SK-N-MC (cell line): Measurements from ENCODE around the gene ADAMTS3.

Experiments
- DNase-seq: peaks from one replicate; pipeline ENCODE4 v3.0.0-alpha.2; 2011; ENCODE audit warnings: low read depth, low spot score
- H3K27ac ChIP-seq: fragments of 200-600 bp; sonication (generic); 2 replicates; pipeline ENCODE4 v1.5.1; 2016; ENCODE audit warnings: mixed run types
- H3K36me3 ChIP-seq: fragments of 200-600 bp; sonication (generic); 2 replicates; pipeline ENCODE4 v1.6.1; 2017; ENCODE audit warnings: antibody characterized with exemption, low read length, mixed read lengths; ENCODE audit not compliant: insufficient read depth
- H3K4me3 ChIP-seq: fragments of 200-600 bp; sonication (generic); 2 replicates; pipeline ENCODE4 v1.5.1; 2016
- H3K9ac ChIP-seq: fragments of 200-600 bp; sonication (generic); 2 replicates; pipeline ENCODE4 v1.8.0; 2017; ENCODE audit warnings: mixed run types, mixed read lengths; ENCODE audit not compliant: insufficient read length
- H3K9me3 ChIP-seq: fragments of 200-600 bp; sonication (generic); 2 replicates; pipeline ENCODE4 v1.6.1; 2017; ENCODE audit warnings: low read depth, mild to moderate bottlenecking, antibody characterized with exemption, low read length, moderate library complexity, mixed read lengths
- EZH2 ChIP-seq: fragments of 200-600 bp; sonication (generic); IDR thresholded peaks from one replicate; pipeline ENCODE4 v1.6.1; 2017; ENCODE audit warnings: antibody characterized with exemption
- FOXP2 ChIP-seq: optimal IDR thresholded peaks from 2 replicates; pipeline ENCODE3; 2011; ENCODE audit warnings: mild to moderate bottlenecking, moderate library complexity; ENCODE audit not compliant: insufficient read depth; ENCODE audit errors: extremely low read length, control extremely low read depth
- POLR2AphosphoS5 ChIP-seq: IDR thresholded peaks from 2 replicates; pipeline ENCODE4 v1.6.1; 2012; ENCODE audit warnings: mild to moderate bottlenecking, low read depth, low read length, borderline replicate concordance

Gene ADAMTS3

DNA sequence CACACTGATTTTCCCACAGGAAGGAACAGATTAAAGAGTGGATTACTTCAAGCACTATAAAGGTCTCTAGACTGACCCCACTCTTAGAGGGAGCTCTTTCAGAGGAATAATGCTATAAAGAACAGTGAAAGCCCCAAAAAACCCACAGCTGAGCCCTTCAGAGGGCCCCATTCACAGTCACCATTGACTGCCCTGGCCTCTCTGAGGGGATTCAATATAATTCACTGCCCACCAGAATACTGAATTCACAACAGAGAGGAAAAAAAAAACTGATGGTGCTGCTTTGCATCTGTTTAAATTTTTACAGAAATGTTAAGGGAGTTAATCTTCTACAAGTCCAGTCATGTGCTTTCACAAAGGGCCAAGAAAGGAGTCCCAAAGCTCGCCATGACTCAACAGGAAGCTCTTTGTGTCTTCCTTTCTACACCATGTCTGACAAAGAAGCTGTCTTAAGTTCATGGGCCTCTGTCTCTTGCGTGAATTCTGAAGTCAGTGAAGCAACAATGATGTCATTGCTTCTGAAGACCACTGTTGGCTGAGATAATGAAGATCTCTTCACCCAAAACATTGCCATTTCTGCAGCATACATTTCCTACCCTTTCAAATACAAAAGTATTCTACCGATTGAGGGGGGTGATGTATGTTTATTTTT is 174.9 kb downstream of the ADAMTS3 start:
- Histone ChIP-seq H3K27ac (no peak overlapping the region), H3K9ac (no peak overlapping the region), H3K9me3 (no peaks in the 10 kb centered on the region; the same call in 1 of the 2 replicates), H3K4me3 (no peak overlapping the region), H3K36me3 (no peaks in the 10 kb centered on the region)
- DNase-seq, result no peak
- TF ChIP-seq POLR2AphosphoS5 (no peak), EZH2 (no peak), FOXP2 (no peak)

- no peak overlapping the region for H3K27ac ChIP-seq
- DNase-seq, result no peak
- no peak overlapping the region for H3K4me3 ChIP-seq
- no peaks in the 10 kb centered on the region; the same call in 1 of the 2 replicates for H3K9me3 ChIP-seq
- no peaks in the 10 kb centered on the region for H3K36me3 ChIP-seq
- no peak overlapping the region for H3K9ac ChIP-seq
- TF ChIP-seq FOXP2 (no peak), EZH2 (no peak), POLR2AphosphoS5 (no peak)
Measured at GRCh38 chr4:72391281-72391680, 177.7 kb downstream of the ADAMTS3 start.

- Histone ChIP-seq H3K9ac (no peak overlapping the region), H3K36me3 (no peaks in the 10 kb centered on the region), H3K4me3 (no peak overlapping the region), H3K27ac (no peak overlapping the region), H3K9me3 (no peaks in the 10 kb centered on the region; the same call in 1 of the 2 replicates)
- TF ChIP-seq FOXP2, result no peak
- TF ChIP-seq POLR2AphosphoS5, result no peak
- no peak for TF ChIP-seq EZH2
- no peak for DNase-seq
Measured at GRCh38 chr4:72390409-72390808, 178.6 kb downstream of the ADAMTS3 start.

DNA sequence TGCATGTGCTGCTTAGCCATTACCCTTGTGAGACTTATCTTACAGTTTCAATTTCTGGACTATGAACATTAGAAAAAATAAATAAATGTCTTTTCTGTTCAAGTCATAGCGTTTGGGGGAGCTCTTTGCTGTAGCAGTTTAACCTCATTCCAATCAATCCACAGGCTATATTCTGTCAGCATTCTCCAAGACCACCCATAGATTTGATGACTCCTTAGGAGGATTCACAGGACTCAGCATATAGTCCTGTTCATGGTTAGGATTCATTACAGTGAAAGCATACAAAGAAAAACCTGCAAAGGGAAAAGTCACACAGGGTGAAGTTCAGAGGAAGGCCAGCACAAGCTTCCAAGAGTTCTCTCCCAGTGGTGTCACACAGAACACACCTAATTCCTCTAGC is 180.5 kb downstream of the ADAMTS3 start:
- no peaks in the 10 kb centered on the region for H3K9me3 ChIP-seq

GRCh38 chr4:72387959-72388358 is 181.1 kb downstream of the ADAMTS3 start:
- Histone ChIP-seq H3K4me3 (no peak overlapping the region), H3K36me3 (no peaks in the 10 kb centered on the region), H3K9ac (no peak overlapping the region), H3K9me3 (no peaks in the 10 kb centered on the region), H3K27ac (no peak overlapping the region)
- no peak for TF ChIP-seq POLR2AphosphoS5
- no peak for TF ChIP-seq EZH2
- TF ChIP-seq FOXP2, result no peak
- DNase-seq, result no peak

More for the DNA sequence above, 180.5 kb downstream of the ADAMTS3 start:
- Histone ChIP-seq H3K36me3 (no peaks in the 10 kb centered on the region), H3K4me3 (no peak overlapping the region), H3K27ac (no peak overlapping the region), H3K9ac (no peak overlapping the region)
- no peak for DNase-seq
- TF ChIP-seq FOXP2, result no peak
- no peak for TF ChIP-seq EZH2
- no peak for TF ChIP-seq POLR2AphosphoS5

DNA sequence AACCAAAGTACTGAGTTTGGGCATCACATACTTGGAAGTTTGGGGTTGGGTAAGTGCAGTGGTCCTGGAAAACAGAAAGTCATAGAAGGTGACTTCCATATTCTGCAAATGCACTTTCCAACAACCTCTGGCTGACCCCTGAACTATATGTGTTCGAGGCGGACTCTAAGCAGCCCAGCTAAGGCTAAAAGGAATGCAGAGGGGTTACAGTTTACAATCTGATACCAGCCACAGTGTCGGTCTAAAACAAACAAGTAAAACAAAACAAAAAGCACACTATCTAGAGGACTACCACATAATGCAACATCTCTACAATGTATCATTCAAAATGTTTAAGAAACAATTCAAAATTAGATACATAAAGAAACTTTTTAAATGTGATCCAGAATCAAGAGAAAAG is 185.6 kb downstream of the ADAMTS3 start:
- Histone ChIP-seq H3K4me3 (no peak overlapping the region), H3K9me3 (no peaks in the 10 kb centered on the region), H3K27ac (no peak overlapping the region), H3K9ac (no peak overlapping the region), H3K36me3 (no peaks in the 10 kb centered on the region)
- no peak for DNase-seq
- TF ChIP-seq POLR2AphosphoS5, result no peak
- TF ChIP-seq EZH2, result no peak
- no peak for TF ChIP-seq FOXP2

GRCh38 chr4:72378901-72379300 is 190.1 kb downstream of the ADAMTS3 start:
- no peak for DNase-seq
- no peak for TF ChIP-seq POLR2AphosphoS5
- TF ChIP-seq FOXP2, result no peak
- no peak for TF ChIP-seq EZH2
- H3K9ac ChIP-seq, result no peak overlapping the region

GRCh38 chr4:72377491-72378194 is 191.4 kb downstream of the ADAMTS3 start:
- Histone ChIP-seq H3K36me3 (no peaks in the 10 kb centered on the region), H3K27ac (no peak overlapping the region), H3K9ac (no peak overlapping the region), H3K4me3 (no peak overlapping the region), H3K9me3 (no peaks in the 10 kb centered on the region)
- no peak for DNase-seq
- TF ChIP-seq FOXP2 (no peak), EZH2 (no peak), POLR2AphosphoS5 (no peak)

More at GRCh38 chr4:72378901-72379300, 190.1 kb downstream of the ADAMTS3 start:
- H3K27ac ChIP-seq, result no peak overlapping the region
- no peak overlapping the region for H3K4me3 ChIP-seq
- H3K9me3 ChIP-seq, result no peaks in the 10 kb centered on the region
- H3K36me3 ChIP-seq, result no peaks in the 10 kb centered on the region
